NCI-H2196 (cell line): ENCODE data around the gene SORCS2.

Experiments
- DNase-seq: peaks from one replicate; lab custom pipeline; 2025; ENCODE audit not compliant: unreplicated experiment; lab: John Stamatoyannopoulos, UW

SORCS2 gene

DNA sequence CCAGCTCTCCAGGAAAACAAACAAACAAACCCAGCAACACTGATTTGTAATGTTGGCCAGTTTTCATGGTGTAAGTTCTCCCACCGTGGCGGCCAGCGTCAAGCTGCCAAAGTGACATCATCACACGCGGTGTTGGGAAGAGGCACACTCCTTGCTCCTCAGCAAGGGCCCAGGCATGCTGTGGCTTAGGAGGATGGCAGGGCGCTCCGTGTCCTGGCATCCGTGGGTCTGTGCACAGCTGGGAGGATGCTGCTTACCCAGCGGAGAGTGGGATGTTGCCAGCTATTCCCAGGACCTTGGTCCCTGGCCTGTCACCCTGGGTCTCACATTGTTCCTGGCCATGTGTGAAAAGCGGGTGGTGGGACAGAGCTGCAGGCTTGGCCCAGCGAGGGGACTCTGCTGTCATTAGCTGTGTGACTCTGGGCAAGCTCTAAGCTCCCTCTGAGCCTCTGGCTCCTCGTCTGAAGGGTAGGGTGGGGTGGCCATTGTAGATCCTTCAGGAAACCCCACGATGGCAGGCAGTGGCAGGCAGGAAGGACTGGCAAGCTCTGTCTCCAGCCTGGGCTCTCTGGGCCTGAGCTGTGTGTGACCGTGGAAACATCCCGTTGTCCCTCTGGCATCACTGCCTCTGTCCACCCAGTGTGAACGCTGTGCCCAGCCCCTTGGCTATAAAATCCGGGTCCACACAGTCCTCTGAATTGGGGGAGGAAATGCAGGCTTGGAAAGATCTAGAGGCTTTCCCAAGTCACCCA is 231.6 kb downstream of the SORCS2 start:
- no peak for DNase-seq

DNA sequence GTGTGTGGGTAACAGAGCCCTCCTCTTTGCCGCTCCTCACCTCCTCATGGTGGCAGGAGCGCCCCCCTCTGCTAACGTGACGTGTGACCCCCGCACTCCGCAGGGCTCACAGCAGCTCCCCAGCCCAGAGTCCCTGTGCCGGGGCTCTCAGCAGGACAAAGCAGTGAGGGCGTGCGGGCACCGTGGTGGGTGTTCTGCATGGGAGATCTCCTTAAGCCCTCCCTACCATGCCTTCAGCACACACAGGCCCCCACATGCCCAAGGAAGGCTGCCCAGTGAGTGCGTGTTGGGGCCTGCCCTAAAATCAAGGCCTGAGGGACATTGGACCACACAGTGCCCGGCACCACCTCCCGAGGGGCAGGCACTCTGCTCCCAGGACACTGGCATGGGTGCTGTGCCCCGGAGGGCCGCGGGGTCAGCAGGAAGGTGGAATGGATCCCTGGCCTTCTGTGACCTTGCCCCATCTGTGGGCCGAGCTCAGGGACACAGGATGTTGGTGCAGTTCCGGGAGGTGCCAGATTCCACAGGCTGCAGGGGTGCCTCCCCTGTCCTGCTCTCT is 232.3 kb downstream of the SORCS2 start:
- no peak for DNase-seq

DNA sequence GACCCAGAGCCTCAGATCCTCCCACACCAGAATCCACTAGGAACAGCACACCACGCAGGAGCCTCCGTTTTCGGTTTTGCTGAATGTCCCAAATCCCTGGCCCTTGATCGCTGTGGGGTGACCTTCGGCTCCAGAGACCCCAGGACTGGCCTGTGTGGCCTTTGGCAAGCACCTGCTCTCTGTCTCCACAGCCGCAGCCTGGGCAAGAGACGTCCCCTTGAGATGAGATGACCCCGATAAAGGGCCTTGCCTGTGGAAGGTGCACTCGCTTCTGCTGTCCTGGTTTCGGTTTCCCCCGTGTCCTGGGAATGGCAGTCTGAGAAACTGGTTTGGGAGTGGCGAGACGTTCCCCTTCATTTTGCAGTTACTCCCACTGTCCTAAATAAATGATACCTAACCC is 232.8 kb downstream of the SORCS2 start:
- DNase-seq: no peak

DNA sequence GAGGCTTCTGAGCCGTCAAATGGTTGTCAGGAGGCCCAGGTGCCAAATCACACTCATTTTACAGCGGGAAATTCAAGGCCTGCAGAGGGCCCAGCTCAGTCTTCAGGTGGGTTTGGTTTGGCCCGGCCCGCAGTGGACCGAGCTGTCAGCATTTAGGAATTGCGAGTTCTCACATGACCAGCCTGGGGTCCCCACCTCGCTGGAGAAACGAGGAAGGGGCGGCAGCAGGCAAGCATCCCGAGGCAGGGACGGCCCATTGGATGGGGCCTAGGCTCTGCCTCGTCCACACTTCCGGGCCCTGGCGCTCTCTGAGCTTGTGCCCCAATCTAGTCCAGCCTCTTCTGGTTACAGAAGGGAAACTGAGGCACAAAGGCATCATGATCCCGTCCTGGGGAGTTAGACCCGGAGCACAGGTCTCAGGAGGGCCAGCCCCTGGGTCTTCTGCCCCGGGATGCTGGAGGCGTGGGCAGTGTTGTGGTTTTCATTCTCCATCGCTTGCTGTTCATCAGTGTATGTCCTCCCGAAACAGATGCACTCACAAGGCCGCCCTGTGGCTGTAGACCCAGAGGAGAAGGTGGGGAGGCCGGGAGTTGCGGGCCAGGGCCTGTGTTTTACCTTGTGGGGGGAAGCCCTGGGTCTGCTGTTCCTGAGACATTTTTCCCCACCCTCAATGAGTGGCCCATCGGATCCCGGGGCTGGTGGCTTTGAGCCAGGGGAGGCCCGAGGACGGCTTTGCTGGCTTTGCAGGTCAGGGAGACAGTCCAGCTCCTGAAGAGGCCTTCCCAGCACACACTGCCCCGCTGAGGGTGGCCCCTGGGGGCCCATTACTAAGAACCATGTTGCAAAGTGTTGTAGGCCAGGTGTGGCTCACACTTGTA is 233.5 kb downstream of the SORCS2 start:
- no peak for DNase-seq

DNA sequence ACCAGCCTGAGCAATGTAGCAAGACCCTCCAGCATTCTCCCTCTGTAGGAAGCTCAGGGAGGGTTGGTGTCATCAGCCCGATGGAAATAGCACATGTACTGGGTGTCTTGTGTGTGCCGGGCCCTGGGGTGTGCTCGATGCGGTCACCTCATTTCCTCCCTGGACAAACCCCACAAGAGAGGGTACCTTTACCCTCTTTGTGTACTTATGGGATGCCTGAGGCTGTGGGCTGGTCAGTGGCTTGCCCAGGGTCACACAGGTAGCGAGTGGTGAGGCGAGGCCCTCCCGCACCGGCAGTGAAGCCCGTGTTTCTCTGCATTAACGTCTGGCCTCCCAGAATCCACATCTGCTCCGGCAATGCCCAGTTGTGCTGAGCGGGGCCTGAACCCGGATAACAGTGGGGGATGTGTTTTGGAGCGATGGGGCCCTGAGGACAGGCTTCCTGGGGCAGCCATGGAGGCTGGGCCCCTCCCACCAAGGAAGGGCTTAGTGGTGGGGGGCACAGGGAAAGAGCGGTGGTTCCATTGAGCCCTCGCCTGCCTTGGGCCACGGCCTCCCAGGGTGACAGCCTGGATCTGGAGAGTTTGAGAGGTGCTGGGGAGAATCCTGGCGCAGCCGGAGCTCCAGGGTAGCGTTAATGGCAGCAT is 234.3 kb downstream of the SORCS2 start:
- no peak for DNase-seq

DNA sequence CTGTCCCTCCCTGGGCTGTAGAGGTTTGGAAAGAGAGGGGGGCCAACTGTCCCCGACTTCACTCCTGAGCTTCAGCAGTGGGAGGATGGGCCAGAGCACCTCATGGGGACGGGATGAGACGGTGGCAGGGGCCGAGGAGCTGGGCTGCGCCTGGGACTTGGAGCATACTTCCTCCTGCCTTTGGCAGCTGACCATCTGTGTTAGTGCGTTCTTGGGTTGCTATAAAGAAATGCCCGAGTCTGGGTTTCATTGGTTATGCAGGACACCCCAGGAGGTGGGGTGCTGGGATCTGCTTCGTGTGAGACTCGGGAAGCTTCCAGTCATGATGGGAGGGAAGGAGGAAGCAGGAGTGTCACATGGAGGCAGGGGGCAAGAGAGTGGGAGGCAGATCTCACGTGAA is 235.0 kb downstream of the SORCS2 start:
- no peak for DNase-seq

DNA sequence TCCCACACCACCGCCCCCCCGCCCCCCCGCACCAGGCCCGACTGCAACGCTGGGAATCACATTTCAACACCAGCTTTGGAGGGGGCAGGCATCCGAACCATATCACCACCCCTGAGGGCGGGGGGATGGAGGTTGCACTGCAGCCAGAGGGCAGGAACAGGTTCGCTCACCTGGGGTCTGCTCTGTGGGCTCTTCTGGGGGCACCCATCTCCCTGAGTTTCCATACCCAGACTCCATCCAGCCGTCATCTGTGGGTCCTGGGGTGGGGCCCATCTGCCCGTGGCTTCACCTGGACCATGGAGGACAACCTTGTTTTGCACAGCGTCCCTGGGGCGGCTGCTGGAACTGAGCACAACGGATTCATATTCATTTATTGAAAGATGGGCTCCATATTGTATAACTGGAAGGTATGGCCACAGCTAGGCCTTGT is 235.5 kb downstream of the SORCS2 start:
- DNase-seq: no peak

DNA sequence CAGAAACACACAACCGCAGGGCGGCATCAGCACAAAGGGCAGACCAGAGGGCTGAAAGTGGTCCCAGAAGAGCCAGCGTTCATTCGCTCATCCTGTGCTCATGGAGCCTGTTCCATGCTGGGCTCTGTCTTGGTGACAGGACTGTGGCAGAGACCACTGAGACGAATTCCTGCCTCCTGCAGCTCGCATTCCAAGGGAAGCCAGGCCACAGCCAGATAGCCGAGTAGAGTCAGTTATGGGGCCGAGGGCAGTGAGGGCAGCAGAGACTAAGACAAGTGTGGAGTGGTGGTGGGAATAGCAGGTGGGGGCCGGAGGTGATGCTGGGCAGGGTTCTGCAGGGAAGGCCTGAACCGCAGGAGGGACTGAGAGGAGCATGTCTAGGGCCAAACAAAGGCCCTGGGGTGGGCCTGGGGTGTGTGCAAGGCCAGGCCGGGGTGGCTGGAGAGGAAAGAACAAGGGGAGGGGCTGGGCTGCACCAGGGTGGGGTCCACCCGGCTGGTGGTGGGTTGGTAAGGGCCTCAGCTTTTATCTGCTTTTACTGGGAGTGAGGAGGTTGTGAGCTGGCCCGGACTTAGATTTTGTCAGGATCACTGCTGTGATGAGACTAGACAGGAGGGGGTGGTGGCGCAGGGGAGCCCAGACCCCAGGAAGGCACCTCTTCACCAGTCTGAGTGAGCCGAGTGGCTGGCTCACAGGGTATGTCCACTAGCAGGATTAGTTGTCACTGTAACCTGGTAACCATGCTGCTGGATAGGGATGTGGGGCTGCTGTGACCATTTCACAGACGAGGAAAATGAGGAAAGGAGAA is 236.1 kb downstream of the SORCS2 start:
- DNase-seq: no peak

DNA sequence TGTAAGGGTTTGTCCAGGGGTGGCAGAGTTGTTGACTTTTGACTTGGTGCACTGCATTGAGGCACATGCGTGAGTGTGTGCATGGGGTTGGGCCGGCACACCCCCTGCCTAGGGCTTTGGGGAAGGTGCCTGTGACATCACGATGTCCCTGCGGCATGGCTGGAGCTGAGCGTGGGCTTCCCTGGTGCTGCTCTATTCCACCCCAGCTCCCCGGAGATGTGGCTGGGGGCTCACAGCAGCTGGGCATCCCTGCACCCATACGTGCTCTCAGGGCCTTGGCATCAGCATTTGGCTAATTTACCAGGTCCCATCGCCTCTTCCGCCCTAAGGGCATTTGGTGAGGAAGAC is 236.7 kb downstream of the SORCS2 start:
- DNase-seq: no peak

DNA sequence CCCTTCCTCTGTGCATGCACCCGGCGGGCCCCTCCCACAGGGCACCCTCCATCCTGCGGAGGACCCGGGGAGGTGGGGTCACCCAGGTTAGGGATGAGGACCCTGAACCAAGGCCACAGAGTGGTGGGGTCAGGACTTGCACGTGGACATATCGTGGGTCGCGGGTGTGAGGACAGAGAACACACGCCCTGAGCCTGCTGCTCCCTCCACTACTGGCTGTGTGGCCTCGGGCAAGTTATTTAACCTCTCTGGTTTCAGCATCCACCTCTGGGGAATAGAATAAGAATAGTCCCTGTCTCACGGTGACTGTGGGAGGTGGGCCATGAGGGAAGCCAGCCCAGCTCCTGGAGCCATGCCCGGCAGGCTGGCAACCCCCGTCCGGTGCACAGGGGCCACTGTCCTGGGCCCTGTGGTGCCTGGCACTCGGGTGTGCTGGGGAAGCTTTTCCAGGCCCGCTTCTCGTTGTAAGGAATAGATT is 237.3 kb downstream of the SORCS2 start:
- no peak for DNase-seq

DNA sequence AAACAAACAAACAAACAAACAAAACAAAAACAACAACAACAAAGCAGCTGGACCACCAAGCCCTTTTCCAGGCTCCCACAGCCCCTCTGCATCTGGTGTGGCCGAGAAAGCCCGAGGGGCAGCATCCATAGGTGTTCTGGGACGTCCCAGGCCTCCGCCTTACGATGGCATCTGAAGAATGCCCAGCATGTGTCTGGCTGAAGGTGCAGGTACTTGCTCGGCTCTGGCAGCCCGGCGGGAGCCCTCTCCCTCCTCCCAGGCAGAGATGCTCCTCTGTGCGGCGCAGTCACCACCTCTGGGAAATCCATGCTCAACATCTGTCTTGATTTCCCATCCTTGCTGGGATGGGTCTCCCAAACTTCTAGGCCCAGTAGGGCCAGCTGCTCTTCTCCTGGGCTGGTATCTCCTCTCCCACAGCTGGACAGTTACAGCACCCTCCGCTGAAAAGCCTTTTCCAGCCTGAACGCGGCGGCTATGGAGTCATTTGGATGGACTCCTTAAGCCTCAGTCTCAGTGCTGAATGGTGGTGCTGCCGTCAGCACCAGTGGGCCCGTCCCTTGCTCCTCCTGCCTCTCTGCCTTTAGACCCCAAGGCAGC is 238.1 kb downstream of the SORCS2 start:
- no peak for DNase-seq

DNA sequence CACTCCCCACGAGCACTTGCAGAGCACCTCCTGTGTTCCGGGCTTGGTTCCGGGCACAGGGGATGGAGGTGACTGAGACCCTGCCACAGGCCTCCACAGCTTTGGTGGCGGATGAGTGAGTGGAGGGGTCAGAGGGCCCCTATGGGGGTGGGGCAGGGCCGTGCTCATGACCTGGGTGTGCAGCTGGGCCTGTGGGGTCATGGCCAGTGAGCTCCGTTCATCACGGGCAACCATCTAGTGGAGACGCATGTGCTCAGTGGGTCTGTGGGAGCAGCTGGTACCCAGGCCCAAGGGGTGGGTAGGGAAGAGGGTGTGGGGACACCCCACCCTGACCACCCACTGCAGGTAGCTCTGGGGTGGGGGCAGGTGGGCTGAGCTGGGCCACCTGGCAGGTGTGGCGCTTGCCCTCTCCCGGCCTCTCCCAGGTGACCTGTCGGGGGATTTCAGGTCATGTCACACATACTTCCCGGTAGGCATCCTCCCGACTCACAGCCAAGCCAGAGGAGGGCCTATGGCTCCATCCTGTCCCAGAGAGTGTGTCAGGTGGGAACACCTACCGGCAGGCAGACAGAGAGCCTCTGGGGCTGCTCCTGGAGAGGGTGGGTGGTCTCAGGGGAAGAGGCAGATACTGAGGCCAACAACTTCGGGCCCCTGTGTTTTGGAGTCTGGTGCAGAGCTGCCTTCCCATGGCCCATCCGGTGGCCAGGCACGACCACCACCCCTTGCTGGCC is 238.8 kb downstream of the SORCS2 start:
- DNase-seq: no peak

DNA sequence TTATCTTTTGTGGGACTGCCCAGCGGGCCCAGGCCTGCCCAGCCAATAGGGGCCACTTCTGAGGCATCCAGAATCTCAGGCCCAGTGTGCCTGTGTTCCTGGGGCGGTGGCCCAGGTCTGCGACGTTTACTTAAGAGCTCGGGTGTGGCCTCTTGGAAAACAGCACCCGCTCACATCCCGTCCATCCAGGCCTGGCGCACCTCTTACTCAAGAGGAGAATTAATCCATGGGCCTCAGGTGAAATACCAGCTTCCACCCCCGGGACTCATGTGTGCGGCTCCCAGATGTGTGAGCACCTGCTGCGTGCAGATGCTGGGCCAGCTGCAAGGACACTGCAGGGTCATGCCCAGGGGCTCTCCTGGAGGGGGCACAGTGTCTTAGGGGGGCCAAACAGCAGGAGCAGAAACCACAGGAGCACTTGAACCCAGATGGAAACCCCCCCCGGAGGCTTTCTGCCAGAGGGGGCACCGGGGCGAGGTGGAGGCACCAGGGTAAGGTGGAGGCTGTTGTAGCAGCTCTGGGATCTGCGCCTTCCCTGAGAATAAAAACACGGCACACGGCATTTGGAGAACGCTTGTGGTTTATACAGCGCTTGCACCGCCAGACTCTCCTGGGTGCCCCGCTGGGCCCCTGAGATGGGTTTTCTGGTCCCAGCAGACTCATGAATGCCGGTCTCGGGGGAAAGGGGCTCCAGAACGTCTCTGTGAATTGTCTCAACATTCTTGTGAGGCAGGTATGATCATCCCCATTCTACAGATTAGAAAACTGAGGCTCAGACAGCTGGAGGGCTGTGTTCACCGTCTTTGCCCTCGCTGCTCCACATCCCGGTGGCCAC is 239.6 kb downstream of the SORCS2 start:
- DNase-seq: no peak

DNA sequence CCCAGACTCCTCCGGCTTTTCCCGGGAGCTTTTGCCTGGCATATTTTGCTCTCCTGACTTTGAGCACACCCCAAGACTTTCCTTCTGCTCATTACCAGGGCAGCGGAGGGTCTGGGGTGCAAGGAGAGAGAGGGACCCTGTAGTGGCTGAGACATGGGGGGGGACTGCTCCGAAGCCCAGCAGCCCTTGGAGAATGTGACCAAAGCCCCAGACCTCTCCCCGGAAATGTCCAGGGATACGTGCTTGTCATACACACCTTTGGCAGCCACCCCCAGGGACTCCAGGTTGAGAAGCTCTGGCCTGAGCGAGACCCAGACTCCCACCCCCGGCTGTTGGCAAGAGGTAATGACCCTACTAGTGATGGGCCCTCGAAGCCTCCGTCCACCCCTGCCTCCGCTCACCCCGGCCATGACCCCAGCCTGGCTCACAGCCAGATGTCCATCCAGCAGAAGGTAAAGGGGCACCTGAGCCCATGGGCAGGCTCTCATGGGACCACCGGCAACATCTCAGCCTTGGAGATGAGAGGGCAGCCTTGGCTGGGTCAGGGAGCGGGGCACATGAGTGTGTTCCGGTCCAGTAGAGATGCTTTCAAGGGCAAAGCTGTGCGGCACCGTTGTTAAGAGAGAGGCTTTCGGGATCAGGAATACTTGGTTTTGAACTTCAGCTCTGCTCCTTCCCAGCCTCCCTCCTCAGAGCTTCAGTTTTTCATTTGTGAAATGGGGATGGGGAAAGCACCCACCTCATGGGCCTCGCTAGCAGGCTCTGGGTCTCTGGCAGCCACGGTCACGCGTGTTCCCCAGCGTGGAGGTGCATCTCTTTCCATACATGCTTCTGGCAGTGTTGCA is 240.4 kb downstream of the SORCS2 start:
- DNase-seq: no peak

DNA sequence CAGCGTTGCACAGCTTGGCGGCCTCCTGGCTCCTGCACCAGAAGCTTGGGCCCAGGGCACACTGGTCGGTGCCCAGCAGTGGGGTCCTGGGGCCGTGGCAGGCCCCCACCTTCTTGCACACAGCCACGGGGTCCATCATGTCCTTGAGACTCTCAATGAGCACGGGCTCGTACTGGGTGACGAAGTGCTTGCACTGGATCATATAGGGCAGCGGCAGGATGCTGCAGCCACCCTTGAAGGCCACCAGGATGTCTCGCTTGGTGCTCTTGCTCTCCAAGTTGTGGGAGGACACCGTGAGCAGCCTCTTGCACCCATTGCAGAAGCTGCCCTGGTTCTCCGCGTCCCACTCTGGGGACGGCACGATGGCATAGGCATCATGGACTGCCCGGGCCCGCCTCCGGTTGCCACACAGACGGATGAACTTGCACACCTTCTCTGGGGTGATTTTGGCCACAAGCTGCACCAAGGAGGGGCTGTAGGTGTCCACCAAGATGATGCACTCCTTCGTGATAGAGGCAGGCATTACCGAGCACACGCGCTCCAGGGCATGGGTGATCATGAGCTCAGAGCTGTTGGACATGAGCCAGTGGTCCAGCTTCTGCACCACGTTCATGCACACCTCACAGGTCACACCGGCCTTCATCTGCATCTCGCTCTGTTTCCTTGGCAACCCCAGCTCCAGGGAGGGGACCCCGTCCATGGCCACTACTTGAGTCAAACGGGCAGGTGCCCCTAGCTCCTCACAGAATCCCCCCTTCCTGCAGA is 241.2 kb downstream of the SORCS2 start:
- no peak for DNase-seq

DNA sequence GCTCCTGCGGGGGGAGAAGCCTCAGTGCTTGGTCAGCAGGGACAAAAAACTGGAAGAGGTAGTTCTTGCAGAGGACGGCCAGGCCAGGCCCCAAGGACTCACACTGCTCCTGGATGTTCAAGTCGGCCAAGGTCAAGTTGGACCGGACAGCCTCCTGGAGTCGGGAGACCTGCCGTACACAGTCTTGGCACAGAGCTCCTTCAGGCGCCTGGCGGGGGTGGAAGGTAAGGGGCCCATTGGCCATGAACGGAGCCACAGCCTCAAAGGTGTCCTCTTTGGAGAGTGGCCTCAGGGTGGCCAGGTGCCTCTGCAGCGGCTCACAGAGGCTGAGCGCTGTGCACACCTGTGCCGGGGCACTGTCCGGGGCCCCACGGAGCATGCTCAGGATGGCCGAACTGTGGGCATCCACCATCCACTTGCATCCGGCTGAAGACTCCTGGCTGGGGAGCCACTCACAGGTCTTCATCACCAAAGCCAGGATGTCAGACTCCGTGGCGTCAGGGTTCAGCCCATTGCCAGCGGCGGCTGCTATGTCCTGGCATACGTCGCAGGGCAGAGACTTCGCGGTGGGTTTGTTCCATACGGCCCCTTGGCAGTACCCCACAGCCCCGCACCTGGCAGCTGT is 241.9 kb downstream of the SORCS2 start:
- DNase-seq: no peak

DNA sequence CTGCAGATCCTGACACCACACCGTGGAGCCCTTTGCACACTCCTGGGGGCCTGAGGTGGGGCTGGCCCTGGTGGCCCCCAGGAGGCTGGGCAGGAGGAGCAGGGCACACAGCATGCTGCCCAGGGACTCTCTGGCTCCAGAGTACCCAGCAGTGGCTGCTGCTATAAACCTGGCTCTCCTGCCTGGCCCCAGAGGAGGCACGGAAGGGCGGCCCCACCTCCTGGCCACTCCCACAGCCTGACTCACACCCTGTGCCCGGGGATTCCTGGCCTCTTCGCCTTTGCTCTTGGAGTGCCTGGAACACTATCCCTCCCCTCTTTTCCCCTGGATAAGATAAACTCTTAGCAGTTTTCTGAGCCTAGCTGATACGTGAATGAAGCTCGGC is 242.4 kb downstream of the SORCS2 start, which contains the start of gene PSAPL1:
Gene PSAPL1, minus strand, starts transcription at position 165 of the 385 bp plus-strand sequence. Its CDS starts 51 bp downstream, at position 114.
- peak; percentile 42 for DNase-seq
